ENCODE results near the gene UTRN. TPM values are rescaled to one million over a fixed set of nuclear protein-coding genes. Genes with fewer than 3 reads are reported as not detected.

Gene UTRN
- polyA plus RNA-seq (2013, experiment 1 of 2) = 14.5 TPM
- 12.9 TPM for polyA plus RNA-seq (2013, experiment 2 of 2)

DNA sequence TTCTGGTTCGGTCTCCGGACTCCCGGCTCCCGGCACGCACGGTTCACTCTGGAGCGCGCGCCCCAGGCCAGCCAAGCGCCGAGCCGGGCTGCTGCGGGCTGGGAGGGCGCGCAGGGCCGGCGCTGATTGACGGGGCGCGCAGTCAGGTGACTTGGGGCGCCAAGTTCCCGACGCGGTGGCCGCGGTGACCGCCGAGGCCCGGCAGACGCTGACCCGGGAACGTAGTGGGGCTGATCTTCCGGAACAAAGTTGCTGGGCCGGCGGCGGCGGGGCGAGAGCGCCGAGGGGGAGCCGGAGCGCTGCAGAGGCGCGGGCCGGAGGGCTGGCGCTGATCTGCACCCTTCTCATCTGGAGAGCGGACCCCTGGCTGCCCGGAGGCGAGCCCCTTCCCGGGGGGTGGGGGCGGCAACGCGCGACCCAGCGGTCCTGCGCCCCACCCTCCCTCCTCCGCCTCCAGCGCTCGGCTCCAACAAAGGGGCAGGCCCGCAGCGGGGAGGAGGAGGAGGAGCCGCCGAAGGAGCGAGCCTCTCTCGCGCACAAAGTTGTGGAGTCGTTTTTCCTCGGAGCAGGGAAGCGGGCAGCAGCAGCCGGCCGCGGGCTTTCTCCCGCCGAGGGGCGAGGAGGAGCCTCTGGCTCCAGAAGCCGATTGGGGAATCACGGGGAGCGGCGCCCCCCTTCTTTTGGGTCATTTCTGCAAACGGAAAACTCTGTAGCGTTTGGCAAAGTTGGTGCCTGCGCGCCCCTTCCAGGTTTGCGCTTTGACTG lies at the start of gene UTRN:
UTRN (plus strand) TSS at position 553 of the 765 bp plus-strand sequence. CDS start 6,494 bp downstream, outside the sequence.
- WGBS = under 1% methylated on average over 73 of the region's 84 CpGs

DNA sequence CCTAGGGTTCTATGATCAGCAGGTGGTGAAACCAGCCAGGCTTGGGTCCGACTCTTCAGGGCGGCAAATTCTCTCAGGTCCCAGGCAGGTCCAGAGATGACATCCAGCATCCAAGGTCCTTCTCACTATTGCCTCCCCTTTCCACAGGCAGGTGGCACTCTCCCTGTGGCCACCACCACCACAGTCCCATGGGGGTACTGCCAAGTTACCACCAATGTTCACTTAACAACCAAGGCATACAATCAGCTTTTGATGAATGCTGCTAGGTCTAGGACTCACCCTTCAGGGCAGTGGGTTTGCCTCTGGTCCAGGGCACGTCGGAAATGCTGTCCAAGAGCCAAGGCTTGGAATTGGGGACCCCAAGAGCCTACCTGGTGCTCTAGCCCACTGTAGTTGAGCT lies 40.4 kb upstream of the UTRN start:
- no peak overlapping the region for H4K8ac ChIP-seq (ENCODE audit: low read length)
- H3K18ac ChIP-seq (ENCODE audit: low read depth in 1 of 2, low read length in 2 of 2) = no peak overlapping the region
- no peak overlapping the region for H2AK5ac ChIP-seq (ENCODE audit: low read length, severe bottlenecking)
- no peak overlapping the region for H2AFZ ChIP-seq (ENCODE audit: low read depth, low read length)
- H3K4ac ChIP-seq (ENCODE audit: low read depth in 1 of 2, low read length in 2 of 2) = no peak overlapping the region
- no peak overlapping the region for H4K91ac ChIP-seq (ENCODE audit: low read length)
- no peak overlapping the region for H3K4me2 ChIP-seq (ENCODE audit: low read length, poor library complexity, severe bottlenecking)
- H3K23ac ChIP-seq (ENCODE audit: low read length in 2 of 2) = no peak overlapping the region
- H3K14ac ChIP-seq (ENCODE audit: low read length in 2 of 2) = no peak overlapping the region
- H3K9ac ChIP-seq (ENCODE audit: low read length) = no peak overlapping the region
- H2BK15ac ChIP-seq (ENCODE audit: low read depth, poor library complexity, severe bottlenecking) = no peak overlapping the region
- no peak overlapping the region for H2BK12ac ChIP-seq (ENCODE audit: low read length in 2 of 2)
- no peaks in the 10 kb centered on the region for H3K27me3 ChIP-seq (ENCODE audit: control insufficient read depth in 1 of 2, insufficient read depth in 1 of 2, low read length in 2 of 2)
- H3K27ac ChIP-seq (ENCODE audit: low read length, poor library complexity, severe bottlenecking) = no peak overlapping the region
- H3K9me3 ChIP-seq (ENCODE audit: control insufficient read depth, low read length) = peaks cover 10% of the 10 kb centered on the region
- no peak overlapping the region for H3K4me3 ChIP-seq (ENCODE audit: insufficient read depth in 1 of 2, low read depth in 1 of 2, low read length in 2 of 2)
- H2BK5ac ChIP-seq (ENCODE audit: low read depth, low read length, poor library complexity, severe bottlenecking) = no peak overlapping the region
- no peak for DNase-seq
- no peaks in the 10 kb centered on the region for H3K36me3 ChIP-seq (ENCODE audit: control insufficient read depth in 1 of 2, insufficient read depth in 2 of 2, low read depth in 1 of 2, low read length in 2 of 2)
- no peaks in the 10 kb centered on the region for H3K79me1 ChIP-seq (replicated peaks; ENCODE audit: low read length, poor library complexity, severe bottlenecking)
- WGBS = 93% methylated on average over 4 of the region's 4 CpGs
- H2BK120ac ChIP-seq (ENCODE audit: low read depth, low read length) = no peak overlapping the region
- H3K4me1 ChIP-seq (ENCODE audit: control insufficient read depth, insufficient read depth, low read depth, low read length) = no peaks in the 10 kb centered on the region

More for the DNA sequence above, at the start of gene UTRN:
- peak within 1 kb of the TSS in 1 of 2 experiments; percentile 85 for H3K23ac ChIP-seq (ENCODE audit: low read length in 2 of 2)
- peak within 1 kb of the TSS; percentile 89 for H2BK15ac ChIP-seq (ENCODE audit: low read depth, poor library complexity, severe bottlenecking)
- H3K9ac ChIP-seq (ENCODE audit: low read length) = peak within 1 kb of the TSS; percentile 87
- H2BK120ac ChIP-seq (ENCODE audit: low read depth, low read length) = peak within 1 kb of the TSS; percentile 97
- H3K4me3 ChIP-seq (ENCODE audit: insufficient read depth in 1 of 2, low read depth in 1 of 2, low read length in 2 of 2) = peak within 1 kb of the TSS; percentile 85 to 95
- H3K4ac ChIP-seq (ENCODE audit: low read depth in 1 of 2, low read length in 2 of 2) = peak within 1 kb of the TSS; percentile 24 to 77
- H2AK5ac ChIP-seq (ENCODE audit: low read length, severe bottlenecking) = no peak within 1 kb of the TSS
- no peaks in the 10 kb centered on the region for H3K9me3 ChIP-seq (ENCODE audit: control insufficient read depth, low read length)
- H3K14ac ChIP-seq (ENCODE audit: low read length in 2 of 2) = peak within 1 kb of the TSS in 1 of 2 experiments; percentile 84
- peak within 1 kb of the TSS; percentile 6 to 80 for H2BK12ac ChIP-seq (ENCODE audit: low read length in 2 of 2)
- H3K18ac ChIP-seq (ENCODE audit: low read depth in 1 of 2, low read length in 2 of 2) = peak within 1 kb of the TSS; percentile 97 to 98
- H2AFZ ChIP-seq (ENCODE audit: low read depth, low read length) = peak within 1 kb of the TSS; percentile 95
- no peaks in the 10 kb centered on the region for H3K27me3 ChIP-seq (ENCODE audit: control insufficient read depth in 1 of 2, insufficient read depth in 1 of 2, low read length in 2 of 2)
- peaks cover 10% of the 10 kb centered on the region for H3K79me1 ChIP-seq (replicated peaks; ENCODE audit: low read length, poor library complexity, severe bottlenecking)
- peak within 1 kb of the TSS; percentile 84 for H3K4me2 ChIP-seq (ENCODE audit: low read length, poor library complexity, severe bottlenecking)
- H2BK5ac ChIP-seq (ENCODE audit: low read depth, low read length, poor library complexity, severe bottlenecking) = peak within 1 kb of the TSS; percentile 99
- peak within 1 kb of the TSS; percentile 93 for H3K27ac ChIP-seq (ENCODE audit: low read length, poor library complexity, severe bottlenecking)
- peak; percentile 90 for DNase-seq
- H4K8ac ChIP-seq (ENCODE audit: low read length) = peak within 1 kb of the TSS; percentile 80
- peaks cover 1% of the 10 kb centered on the region for H3K4me1 ChIP-seq (ENCODE audit: control insufficient read depth, insufficient read depth, low read depth, low read length)
- H4K91ac ChIP-seq (ENCODE audit: low read length) = peak within 1 kb of the TSS; percentile 90
- H3K36me3 ChIP-seq (ENCODE audit: control insufficient read depth in 1 of 2, insufficient read depth in 2 of 2, low read depth in 1 of 2, low read length in 2 of 2) = no peaks in the 10 kb centered on the region

DNA sequence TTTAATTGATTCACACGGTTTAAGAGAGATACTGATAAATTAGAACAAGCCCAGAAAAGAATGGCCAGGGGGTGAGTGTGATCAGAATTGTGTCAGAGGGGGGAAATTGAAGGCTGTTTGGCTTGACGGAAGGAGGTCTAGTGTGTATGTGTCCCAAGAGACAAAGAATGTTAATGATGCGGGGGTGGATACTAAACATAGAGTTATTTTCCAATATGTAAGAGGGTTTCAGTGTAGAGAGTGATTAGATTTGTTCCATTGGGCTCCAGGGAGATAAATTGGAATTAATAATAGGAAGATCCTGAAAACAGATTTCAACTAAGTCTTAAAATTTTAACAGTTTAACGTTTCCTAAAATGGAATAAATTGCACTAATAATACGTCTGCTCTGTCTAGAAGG lies 38.1 kb upstream of the UTRN start:
- Histone ChIP-seq H2BK120ac (ENCODE audit: low read depth, low read length) (no peak overlapping the region), H4K91ac (ENCODE audit: low read length) (no peak overlapping the region), H3K36me3 (ENCODE audit: control insufficient read depth in 1 of 2, insufficient read depth in 2 of 2, low read depth in 1 of 2, low read length in 2 of 2) (no peaks in the 10 kb centered on the region), H3K4me3 (ENCODE audit: insufficient read depth in 1 of 2, low read depth in 1 of 2, low read length in 2 of 2) (no peak overlapping the region), H3K4me2 (ENCODE audit: low read length, poor library complexity, severe bottlenecking) (no peak overlapping the region), H3K9me3 (ENCODE audit: control insufficient read depth, low read length) (peaks cover 10% of the 10 kb centered on the region), H3K4me1 (ENCODE audit: control insufficient read depth, insufficient read depth, low read depth, low read length) (no peaks in the 10 kb centered on the region), H3K27me3 (ENCODE audit: control insufficient read depth in 1 of 2, insufficient read depth in 1 of 2, low read length in 2 of 2) (no peaks in the 10 kb centered on the region), H3K4ac (ENCODE audit: low read depth in 1 of 2, low read length in 2 of 2) (no peak overlapping the region), H3K27ac (ENCODE audit: low read length, poor library complexity, severe bottlenecking) (no peak overlapping the region), H3K18ac (ENCODE audit: low read depth in 1 of 2, low read length in 2 of 2) (no peak overlapping the region), H2BK15ac (ENCODE audit: low read depth, poor library complexity, severe bottlenecking) (no peak overlapping the region), H2BK12ac (ENCODE audit: low read length in 2 of 2) (no peak overlapping the region), H3K9ac (ENCODE audit: low read length) (no peak overlapping the region), H2BK5ac (ENCODE audit: low read depth, low read length, poor library complexity, severe bottlenecking) (no peak overlapping the region), H3K23ac (ENCODE audit: low read length in 2 of 2) (no peak overlapping the region), H2AK5ac (ENCODE audit: low read length, severe bottlenecking) (no peak overlapping the region), H4K8ac (ENCODE audit: low read length) (no peak overlapping the region), H2AFZ (ENCODE audit: low read depth, low read length) (no peak overlapping the region), H3K79me1 (replicated peaks; ENCODE audit: low read length, poor library complexity, severe bottlenecking) (no peaks in the 10 kb centered on the region), H3K14ac (ENCODE audit: low read length in 2 of 2) (no peak overlapping the region)
- no peak for DNase-seq
- WGBS = 91% methylated on average over 5 of the region's 5 CpGs

DNA sequence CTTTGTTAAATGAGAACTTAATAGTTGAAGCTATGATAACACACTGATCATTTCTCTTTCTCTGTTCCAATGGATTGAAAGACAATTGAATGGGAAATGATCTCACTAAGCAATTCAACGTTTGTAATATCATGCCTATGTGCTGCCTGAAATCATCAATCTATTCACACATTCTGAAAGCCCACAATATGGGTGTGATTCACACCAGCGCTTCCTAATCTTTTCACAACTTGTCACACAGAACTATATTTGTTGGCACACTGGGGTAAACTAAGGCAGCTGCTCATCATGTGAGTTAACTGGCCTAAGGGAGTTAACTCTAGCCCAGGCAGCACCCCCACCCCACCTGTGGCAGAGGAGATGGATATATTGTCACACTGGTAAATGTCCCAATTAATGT lies 37.1 kb upstream of the UTRN start:
- Histone ChIP-seq H3K4ac (ENCODE audit: low read depth in 1 of 2, low read length in 2 of 2) (no peak overlapping the region), H2BK5ac (ENCODE audit: low read depth, low read length, poor library complexity, severe bottlenecking) (no peak overlapping the region), H2AFZ (ENCODE audit: low read depth, low read length) (no peak overlapping the region), H3K9ac (ENCODE audit: low read length) (peak overlapping the region; percentile 90), H2BK15ac (ENCODE audit: low read depth, poor library complexity, severe bottlenecking) (no peak overlapping the region), H3K27me3 (ENCODE audit: control insufficient read depth in 1 of 2, insufficient read depth in 1 of 2, low read length in 2 of 2) (no peaks in the 10 kb centered on the region), H4K8ac (ENCODE audit: low read length) (no peak overlapping the region), H2BK120ac (ENCODE audit: low read depth, low read length) (no peak overlapping the region), H3K79me1 (replicated peaks; ENCODE audit: low read length, poor library complexity, severe bottlenecking) (no peaks in the 10 kb centered on the region), H3K9me3 (ENCODE audit: control insufficient read depth, low read length) (peaks cover 10% of the 10 kb centered on the region), H3K27ac (ENCODE audit: low read length, poor library complexity, severe bottlenecking) (no peak overlapping the region), H3K4me1 (ENCODE audit: control insufficient read depth, insufficient read depth, low read depth, low read length) (no peaks in the 10 kb centered on the region), H3K14ac (ENCODE audit: low read length in 2 of 2) (no peak overlapping the region), H3K18ac (ENCODE audit: low read depth in 1 of 2, low read length in 2 of 2) (no peak overlapping the region), H3K36me3 (ENCODE audit: control insufficient read depth in 1 of 2, insufficient read depth in 2 of 2, low read depth in 1 of 2, low read length in 2 of 2) (no peaks in the 10 kb centered on the region), H3K4me2 (ENCODE audit: low read length, poor library complexity, severe bottlenecking) (no peak overlapping the region), H3K4me3 (ENCODE audit: insufficient read depth in 1 of 2, low read depth in 1 of 2, low read length in 2 of 2) (peak overlapping the region in 1 of 2 experiments; percentile 40), H3K23ac (ENCODE audit: low read length in 2 of 2) (no peak overlapping the region), H4K91ac (ENCODE audit: low read length) (no peak overlapping the region), H2BK12ac (ENCODE audit: low read length in 2 of 2) (no peak overlapping the region), H2AK5ac (ENCODE audit: low read length, severe bottlenecking) (no peak overlapping the region)
- DNase-seq = no peak
- WGBS = 93% methylated on average over 2 of the region's 2 CpGs

All from mesenchymal stem cell (in vitro differentiated cells and primary cell).